ENCODE measurements around the gene WDFY1.

DNA sequence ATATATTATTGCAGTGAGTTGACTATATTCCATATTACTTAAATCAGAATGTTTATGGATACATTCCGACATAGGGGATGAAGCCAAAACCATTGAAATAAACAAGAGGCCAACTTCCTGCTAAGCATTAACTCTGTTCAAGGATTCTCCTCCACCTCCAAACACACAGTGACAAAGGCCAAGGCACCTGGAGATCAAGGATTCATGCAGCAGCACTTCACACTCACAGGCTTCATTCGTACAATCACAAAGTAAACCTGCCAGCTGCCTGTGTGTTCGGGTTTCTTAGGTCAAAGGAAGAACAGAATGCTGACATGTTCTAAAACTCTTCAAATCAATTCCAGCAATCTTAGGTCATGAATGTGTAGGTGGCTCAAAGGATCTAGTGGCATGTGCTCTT lies 22.8 kb downstream of the WDFY1 start:
- TF ChIP-seq, protein P1, sequence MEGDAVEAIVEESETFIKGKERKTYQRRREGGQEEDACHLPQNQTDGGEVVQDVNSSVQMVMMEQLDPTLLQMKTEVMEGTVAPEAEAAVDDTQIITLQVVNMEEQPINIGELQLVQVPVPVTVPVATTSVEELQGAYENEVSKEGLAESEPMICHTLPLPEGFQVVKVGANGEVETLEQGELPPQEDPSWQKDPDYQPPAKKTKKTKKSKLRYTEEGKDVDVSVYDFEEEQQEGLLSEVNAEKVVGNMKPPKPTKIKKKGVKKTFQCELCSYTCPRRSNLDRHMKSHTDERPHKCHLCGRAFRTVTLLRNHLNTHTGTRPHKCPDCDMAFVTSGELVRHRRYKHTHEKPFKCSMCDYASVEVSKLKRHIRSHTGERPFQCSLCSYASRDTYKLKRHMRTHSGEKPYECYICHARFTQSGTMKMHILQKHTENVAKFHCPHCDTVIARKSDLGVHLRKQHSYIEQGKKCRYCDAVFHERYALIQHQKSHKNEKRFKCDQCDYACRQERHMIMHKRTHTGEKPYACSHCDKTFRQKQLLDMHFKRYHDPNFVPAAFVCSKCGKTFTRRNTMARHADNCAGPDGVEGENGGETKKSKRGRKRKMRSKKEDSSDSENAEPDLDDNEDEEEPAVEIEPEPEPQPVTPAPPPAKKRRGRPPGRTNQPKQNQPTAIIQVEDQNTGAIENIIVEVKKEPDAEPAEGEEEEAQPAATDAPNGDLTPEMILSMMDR (IDR thresholded peaks at IDR 0.05; ENCODE audit: low read depth, low read length), result no peak
- TF ChIP-seq POLR2A (IDR thresholded peaks at IDR 0.05; ENCODE audit: extremely low read depth, insufficient read length) (no peak), MYC (IDR thresholded peaks at IDR 0.05; ENCODE audit: low read depth, low read length) (no peak)
- TF ChIP-seq, protein P2, sequence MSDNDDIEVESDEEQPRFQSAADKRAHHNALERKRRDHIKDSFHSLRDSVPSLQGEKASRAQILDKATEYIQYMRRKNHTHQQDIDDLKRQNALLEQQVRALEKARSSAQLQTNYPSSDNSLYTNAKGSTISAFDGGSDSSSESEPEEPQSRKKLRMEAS (IDR thresholded peaks at IDR 0.05; ENCODE audit: low read depth, low read length), result no peak

Data from NB4 (cell line).